ENCODE measurements around the gene S100A13. TPM values are rescaled to one million over a fixed set of nuclear protein-coding genes. Genes with fewer than 3 reads are reported as not detected.

S100A13 gene
- total RNA-seq, 1 donor from 2014 or later = 89.7 TPM

DNA sequence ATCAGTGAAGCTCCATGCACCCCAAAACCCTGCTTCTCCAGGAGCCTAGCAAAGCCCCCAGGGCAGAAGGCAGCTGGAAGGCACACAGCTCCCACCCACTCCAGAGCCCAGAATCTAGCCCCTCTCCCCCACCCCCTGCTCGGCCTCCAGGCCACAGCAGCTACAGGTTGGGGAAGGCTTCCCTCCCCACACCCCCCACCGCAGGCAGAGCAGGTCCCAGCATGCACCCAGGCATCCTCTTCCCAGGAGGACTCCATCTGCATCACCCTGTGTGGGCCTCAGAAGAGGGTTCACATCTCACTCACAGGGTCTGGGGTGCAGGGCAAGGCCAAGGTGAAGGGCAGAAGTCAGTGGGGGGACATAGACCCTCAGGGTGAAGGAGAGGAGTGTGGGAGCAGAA is 11.9 kb downstream of the S100A13 start:
- Histone ChIP-seq H3K4me1 (peaks cover 4 to 20% of the 10 kb centered on the region in 2 donors), H3K27me3 (no peaks in the 10 kb centered on the region), H3K36me3 (peaks cover 0 to 13% of the 10 kb centered on the region in 2 donors), H3K9me3 (no peaks in the 10 kb centered on the region), H3K4me3 (no peak overlapping the region), H3K27ac (no peak overlapping the region)
- intact Hi-C loops (cut with DNase I) = loop anchor here (10.0 kb wide), 1 partner anchor 261 kb away; the partner anchor contains the start of gene S100A9
- TF ChIP-seq, protein P1, sequence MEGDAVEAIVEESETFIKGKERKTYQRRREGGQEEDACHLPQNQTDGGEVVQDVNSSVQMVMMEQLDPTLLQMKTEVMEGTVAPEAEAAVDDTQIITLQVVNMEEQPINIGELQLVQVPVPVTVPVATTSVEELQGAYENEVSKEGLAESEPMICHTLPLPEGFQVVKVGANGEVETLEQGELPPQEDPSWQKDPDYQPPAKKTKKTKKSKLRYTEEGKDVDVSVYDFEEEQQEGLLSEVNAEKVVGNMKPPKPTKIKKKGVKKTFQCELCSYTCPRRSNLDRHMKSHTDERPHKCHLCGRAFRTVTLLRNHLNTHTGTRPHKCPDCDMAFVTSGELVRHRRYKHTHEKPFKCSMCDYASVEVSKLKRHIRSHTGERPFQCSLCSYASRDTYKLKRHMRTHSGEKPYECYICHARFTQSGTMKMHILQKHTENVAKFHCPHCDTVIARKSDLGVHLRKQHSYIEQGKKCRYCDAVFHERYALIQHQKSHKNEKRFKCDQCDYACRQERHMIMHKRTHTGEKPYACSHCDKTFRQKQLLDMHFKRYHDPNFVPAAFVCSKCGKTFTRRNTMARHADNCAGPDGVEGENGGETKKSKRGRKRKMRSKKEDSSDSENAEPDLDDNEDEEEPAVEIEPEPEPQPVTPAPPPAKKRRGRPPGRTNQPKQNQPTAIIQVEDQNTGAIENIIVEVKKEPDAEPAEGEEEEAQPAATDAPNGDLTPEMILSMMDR (IDR thresholded peaks at IDR 0.05) = no peak
- no peak for DNase-seq (ENCODE audit: low spot score in 2 of 2)

DNA sequence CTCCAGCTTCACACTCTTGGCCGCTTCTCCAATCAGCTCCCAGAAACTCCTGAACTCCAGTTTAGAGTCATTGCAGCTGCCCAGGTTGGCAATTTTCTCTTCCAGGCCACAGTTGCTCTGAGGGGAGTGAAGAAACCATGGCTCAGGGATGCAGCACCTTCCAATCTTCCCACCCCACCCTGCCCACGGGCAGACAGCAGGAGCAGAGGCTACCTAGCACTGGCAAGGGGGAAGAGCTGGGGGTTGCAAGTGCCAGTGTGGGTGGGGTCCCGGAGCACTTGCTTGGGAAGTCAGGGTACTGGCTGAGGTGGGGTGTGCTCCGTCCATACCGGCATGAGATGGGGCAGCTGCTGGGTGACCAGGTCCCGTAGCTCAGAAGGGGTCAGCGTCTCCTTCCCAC is 12.4 kb downstream of the S100A13 start:
- Histone ChIP-seq H3K36me3 (peaks cover 0 to 10% of the 10 kb centered on the region in 2 donors), H3K27me3 (no peaks in the 10 kb centered on the region), H3K4me3 (no peak overlapping the region), H3K4me1 (peaks cover 5 to 25% of the 10 kb centered on the region in 2 donors), H3K27ac (no peak overlapping the region), H3K9me3 (no peaks in the 10 kb centered on the region)
- intact Hi-C loops (cut with DNase I) = loop anchor here (10.0 kb wide), 1 partner anchor 260 kb away; the partner anchor contains the start of gene S100A9
- TF ChIP-seq, protein P1 (IDR thresholded peaks at IDR 0.05) = no peak
- no peak for DNase-seq (ENCODE audit: low spot score in 2 of 2)

DNA sequence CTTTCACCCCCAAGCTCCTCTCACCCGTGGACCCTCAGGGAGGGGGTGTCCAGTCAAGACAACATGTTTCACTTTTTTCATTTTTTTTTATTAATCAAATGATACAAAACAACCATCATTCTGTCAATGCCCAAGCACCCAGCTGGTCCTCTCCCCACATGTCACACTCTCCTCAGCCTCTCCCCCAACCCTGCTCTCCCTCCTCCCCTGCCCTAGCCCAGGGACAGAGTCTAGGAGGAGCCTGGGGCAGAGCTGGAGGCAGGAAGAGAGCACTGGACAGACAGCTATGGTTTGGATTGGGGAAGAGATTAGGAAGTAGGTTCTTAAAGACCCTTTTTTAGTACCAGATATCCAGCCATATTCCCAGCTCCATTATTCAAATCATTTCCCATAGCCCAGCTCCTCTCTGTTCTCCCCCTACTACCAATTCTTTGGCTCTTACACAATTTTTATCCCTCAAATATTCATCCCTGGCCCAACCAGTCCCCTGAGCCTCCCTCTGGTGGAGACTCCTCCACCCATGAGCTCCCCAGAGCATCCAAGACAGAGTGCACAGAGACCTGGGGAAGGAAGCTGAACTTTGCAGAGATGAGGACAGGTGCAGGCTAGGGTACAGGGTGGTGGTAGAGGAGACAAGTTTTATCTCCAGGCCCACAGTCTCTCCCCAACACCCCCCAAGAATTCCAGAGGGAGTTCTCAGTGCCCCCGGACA is 13.0 kb downstream of the S100A13 start:
- Histone ChIP-seq H3K27me3 (no peaks in the 10 kb centered on the region), H3K36me3 (peaks cover 0 to 5% of the 10 kb centered on the region in 2 donors), H3K4me3 (no peak overlapping the region), H3K27ac (peak overlapping the region in 1 of 2 donors; percentile 96), H3K4me1 (peaks cover 5 to 30% of the 10 kb centered on the region in 2 donors), H3K9me3 (no peaks in the 10 kb centered on the region)
- TF ChIP-seq, protein P1 (IDR thresholded peaks at IDR 0.05) = no peak
- intact Hi-C loops (cut with DNase I) = loop anchor here (10.0 kb wide), 1 partner anchor 260 kb away; the partner anchor contains the start of gene S100A9
- no peak for DNase-seq (ENCODE audit: low spot score in 2 of 2)

DNA sequence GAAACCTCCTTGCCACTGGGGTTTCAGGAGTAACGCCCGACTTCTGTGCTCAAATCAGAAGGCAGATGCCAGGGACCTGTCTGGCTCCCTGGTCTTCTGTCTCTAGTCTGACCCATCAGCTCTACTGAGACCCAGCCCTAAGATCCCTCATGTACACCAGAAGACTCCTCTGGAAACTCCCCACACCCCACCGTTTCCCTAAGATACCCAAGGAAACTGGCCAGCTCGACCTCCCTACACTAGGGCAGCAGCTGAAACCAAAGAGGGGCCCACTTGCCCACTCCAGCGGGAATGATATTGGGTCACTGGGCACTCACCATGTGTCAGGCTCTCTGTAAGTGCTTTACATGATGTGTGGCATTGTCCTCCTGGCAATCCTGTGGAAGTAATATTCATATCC is 13.9 kb downstream of the S100A13 start:
- Histone ChIP-seq H3K4me1 (peaks cover 6 to 38% of the 10 kb centered on the region in 2 donors), H3K4me3 (peak overlapping the region; percentile 53 to 75), H3K9me3 (no peaks in the 10 kb centered on the region), H3K36me3 (no peaks in the 10 kb centered on the region), H3K27ac (peak overlapping the region; percentile 90 to 96), H3K27me3 (no peaks in the 10 kb centered on the region)
- TF ChIP-seq, protein P1 (IDR thresholded peaks at IDR 0.05) = no peak
- DNase-seq (ENCODE audit: low spot score in 2 of 2) = no peak
- intact Hi-C loops (cut with DNase I) = loop anchor here (2.0 to 10.0 kb wide), 2 partner anchors 13 to 259 kb away; partner anchors contain the start of genes S100A13 and S100A9

DNA sequence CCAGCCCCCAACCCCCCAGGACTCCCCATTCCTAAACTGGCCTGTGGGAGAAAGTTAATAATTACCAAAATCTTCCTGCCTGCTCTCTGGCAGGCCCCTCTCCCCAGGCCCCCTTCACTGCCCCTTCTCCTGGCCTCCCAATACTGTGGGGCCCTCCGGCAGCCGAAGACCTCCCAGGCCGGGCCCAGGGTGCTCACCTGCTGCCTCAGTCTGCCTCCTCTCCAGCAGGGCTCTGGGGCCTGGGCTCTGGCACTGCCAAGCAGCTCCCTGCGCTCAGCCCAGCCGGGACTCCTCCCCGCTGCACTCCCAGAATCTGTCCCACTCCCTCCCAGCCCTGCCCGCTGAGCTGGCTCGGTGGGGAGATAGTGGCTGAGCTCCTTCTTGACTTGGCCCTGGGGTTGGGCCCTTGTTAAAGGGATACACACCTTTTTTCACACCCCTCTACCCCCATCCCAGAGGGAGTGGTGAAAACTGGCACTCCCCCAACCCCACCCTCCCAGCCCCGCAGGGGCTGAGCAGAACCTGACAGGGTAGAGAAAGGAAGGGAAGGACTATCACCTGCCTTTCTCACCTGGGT is 14.5 kb downstream of the S100A13 start, which contains the start of gene S100A16:
S100A16 (minus strand) TSS at position 383 of the 577 bp plus-strand sequence. CDS start 4,986 bp downstream, outside the sequence.
- DNase-seq (ENCODE audit: low spot score in 2 of 2) = peak in 1 of 2 donors; percentile 90
- Histone ChIP-seq H3K9me3 (no peaks in the 10 kb centered on the region), H3K4me3 (peak within 1 kb of the TSS; percentile 53 to 75), H3K27ac (peak within 1 kb of the TSS; percentile 90 to 96), H3K4me1 (peaks cover 7 to 42% of the 10 kb centered on the region in 2 donors), H3K36me3 (peaks cover 0 to under 1% of the 10 kb centered on the region in 2 donors), H3K27me3 (no peaks in the 10 kb centered on the region)
- intact Hi-C loops (cut with DNase I) = loop anchor here (2.0 to 10.0 kb wide), 2 partner anchors 14 to 258 kb away; partner anchors contain the start of genes S100A13 and S100A9
- TF ChIP-seq, protein P1 (IDR thresholded peaks at IDR 0.05) = no peak

Measured in ascending aorta (tissue), 2 donors.